ENCODE data around the gene MYO1F.
"Not testable (repeated sequence)": the region's sequence is repeated elsewhere in the genome, so short reads cannot be mapped to it uniquely, and the experiment has no call there.

GRCh38 chr19:8553729-8554128 is 23.5 kb downstream of the MYO1F start:
- TF ChIP-seq, protein P1, sequence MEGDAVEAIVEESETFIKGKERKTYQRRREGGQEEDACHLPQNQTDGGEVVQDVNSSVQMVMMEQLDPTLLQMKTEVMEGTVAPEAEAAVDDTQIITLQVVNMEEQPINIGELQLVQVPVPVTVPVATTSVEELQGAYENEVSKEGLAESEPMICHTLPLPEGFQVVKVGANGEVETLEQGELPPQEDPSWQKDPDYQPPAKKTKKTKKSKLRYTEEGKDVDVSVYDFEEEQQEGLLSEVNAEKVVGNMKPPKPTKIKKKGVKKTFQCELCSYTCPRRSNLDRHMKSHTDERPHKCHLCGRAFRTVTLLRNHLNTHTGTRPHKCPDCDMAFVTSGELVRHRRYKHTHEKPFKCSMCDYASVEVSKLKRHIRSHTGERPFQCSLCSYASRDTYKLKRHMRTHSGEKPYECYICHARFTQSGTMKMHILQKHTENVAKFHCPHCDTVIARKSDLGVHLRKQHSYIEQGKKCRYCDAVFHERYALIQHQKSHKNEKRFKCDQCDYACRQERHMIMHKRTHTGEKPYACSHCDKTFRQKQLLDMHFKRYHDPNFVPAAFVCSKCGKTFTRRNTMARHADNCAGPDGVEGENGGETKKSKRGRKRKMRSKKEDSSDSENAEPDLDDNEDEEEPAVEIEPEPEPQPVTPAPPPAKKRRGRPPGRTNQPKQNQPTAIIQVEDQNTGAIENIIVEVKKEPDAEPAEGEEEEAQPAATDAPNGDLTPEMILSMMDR (IDR thresholded peaks at IDR 0.05): not testable (repeated sequence)
- not testable (repeated sequence) for TF ChIP-seq POLR2A (IDR thresholded peaks at IDR 0.05)
